ENCODE measurements around the gene GAS6. TPM values are rescaled to one million over a fixed set of nuclear protein-coding genes. Genes with fewer than 3 reads are reported as not detected.
A peak's percentile ranks its signal among the peaks of the same experiment; 100 is the strongest.
"Not testable (repeated sequence)": the region's sequence is repeated elsewhere in the genome, so short reads cannot be mapped to it uniquely, and the experiment has no call there.

GAS6 gene
- total RNA-seq, 2 donors from 2014 or later: 2.2 to 3.8 TPM

DNA sequence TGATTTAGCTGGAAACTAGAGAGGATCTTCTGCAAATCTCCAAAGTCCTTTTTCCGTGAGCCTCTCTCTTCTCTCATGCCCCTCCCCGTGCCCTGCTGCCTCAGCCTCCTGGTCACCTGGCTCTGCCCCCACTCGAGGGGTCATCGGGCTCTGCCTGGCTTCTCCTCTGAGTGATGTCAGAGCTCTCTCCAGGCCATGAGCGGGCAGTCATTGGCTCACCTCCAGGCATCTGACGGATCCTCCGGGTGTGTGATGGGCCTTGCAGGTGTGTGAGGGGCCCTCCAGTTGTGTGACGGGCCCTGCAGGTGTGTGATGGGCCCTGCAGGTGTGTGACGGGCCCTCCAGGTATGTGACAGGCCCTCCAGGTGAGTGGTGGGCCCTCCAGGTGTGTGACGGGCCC lies 10.3 kb upstream of the GAS6 start:
- no peaks in the 10 kb centered on the region for H3K4me1 Mint-ChIP-seq
- DNase-seq (no peak), ATAC-seq (no peak)
- no peaks in the 10 kb centered on the region for H3K9me3 ChIP-seq (ENCODE audit: control insufficient read depth, low read length, poor library complexity, severe bottlenecking)
- H3K36me3 Mint-ChIP-seq (ENCODE audit: low read depth): peaks cover 3% of the 10 kb centered on the region
- no peak overlapping the region for H3K4me3 Mint-ChIP-seq
- H3K27me3 Mint-ChIP-seq: peaks cover 32% of the 10 kb centered on the region
- no peak overlapping the region for H3K27ac Mint-ChIP-seq

DNA sequence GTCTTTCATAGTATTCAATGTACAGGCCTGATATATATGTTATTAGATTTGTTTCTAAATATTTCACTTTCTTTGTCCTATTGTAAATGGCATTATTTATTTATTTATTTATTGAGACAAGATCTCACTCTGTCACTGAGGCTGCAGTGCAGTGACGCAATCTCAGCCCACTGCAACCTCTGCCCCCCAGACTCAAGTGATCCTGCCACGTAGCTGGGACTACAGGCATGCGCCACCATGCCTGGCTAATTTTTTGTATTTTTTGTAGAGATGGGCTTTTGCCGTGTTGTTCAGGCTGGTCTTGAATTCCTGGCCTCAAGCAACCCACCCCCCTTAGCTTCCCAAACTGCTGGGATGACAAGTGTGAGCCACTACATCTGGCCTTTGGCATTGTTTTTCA lies 5.4 kb upstream of the GAS6 start:
- Mint-ChIP-seq H3K27ac (no peak overlapping the region), H3K36me3 (ENCODE audit: low read depth) (peaks cover 3% of the 10 kb centered on the region), H3K4me3 (no peak overlapping the region), H3K27me3 (peaks cover 67% of the 10 kb centered on the region), H3K4me1 (peaks cover 2% of the 10 kb centered on the region)
- no peak for DNase-seq
- H3K9me3 ChIP-seq (ENCODE audit: control insufficient read depth, low read length, poor library complexity, severe bottlenecking): no peaks in the 10 kb centered on the region
- no peak for ATAC-seq

DNA sequence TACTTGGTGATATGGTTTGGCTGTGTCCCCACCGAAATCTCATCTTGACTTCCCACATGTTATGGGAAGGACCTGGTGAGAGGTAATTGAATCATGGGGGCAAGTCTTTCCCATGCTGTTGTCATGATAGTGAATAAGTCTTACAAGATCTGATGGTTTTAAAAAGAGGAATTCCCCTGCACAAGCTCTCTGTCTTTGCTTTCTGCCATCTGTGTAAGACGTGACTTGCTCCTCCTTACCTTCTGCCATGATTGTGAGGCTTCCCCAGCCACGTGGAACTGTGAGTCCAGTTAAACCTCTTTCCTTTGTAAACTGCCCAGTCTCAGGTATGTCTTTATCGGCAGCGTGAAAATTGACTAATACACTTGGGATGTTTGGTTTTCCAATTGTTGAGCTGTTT lies 4.0 kb upstream of the GAS6 start:
- not testable (repeated sequence) for H3K36me3 Mint-ChIP-seq (ENCODE audit: low read depth); DNase-seq; ATAC-seq; H3K4me3 Mint-ChIP-seq; H3K9me3 ChIP-seq (ENCODE audit: control insufficient read depth, low read length, poor library complexity, severe bottlenecking); H3K27ac Mint-ChIP-seq; H3K4me1 Mint-ChIP-seq
- peaks cover 61% of the 10 kb centered on the region for H3K27me3 Mint-ChIP-seq

DNA sequence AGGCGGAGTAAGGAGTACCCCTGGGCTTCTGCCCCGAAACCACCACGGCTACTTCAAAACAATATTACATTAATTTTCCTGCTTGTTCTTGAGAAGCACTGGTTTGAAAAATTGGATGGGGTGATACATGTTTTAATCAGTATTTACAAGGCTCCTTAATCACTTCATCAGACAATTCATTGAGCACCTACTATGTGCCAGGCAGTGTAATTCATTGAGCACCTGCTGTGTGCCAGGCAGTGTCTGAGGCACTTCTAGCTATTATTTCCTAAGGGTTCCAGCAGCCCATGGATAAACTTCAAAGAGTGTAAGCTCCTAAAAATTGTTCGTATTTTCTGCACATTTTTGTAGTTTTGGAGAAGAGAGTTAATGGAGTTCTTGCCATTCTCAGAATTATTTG lies 1.6 kb upstream of the GAS6 start:
- no peaks in the 10 kb centered on the region for H3K9me3 ChIP-seq (ENCODE audit: control insufficient read depth, low read length, poor library complexity, severe bottlenecking)
- Mint-ChIP-seq H3K4me3 (peak overlapping the region; percentile 47), H3K27ac (no peak overlapping the region), H3K27me3 (peaks cover 56% of the 10 kb centered on the region), H3K36me3 (ENCODE audit: low read depth) (peaks cover 2% of the 10 kb centered on the region), H3K4me1 (peaks cover 8% of the 10 kb centered on the region)
- ATAC-seq: no peak
- no peak for DNase-seq

DNA sequence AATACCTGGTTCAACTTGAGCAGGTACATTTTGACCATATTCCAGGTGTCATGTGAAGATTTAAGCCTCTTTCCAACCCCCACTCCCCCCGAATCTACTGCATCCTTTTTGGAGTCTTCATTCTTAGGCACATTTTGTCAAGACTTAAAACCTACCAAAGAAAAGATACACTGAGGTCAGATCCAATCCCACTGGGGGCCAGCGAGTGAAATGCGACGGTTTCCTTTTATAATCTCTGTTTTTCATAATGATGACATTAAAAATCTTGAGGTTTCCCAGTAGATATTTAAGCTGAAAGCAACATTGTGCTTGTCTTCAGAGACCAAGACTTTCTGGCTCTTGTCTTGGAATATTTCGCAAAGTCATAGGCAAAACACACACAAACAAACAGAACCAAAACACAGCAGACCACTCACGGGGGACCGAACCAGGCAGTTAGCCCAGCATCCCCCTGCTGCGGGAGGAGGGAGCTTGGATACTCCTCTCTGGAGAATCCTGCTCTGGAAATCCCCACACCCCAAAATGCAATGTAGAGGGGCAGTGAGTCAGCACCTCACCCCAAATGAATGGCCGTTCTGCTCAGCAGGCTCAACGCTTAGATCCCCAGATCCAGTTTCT lies 506 bp upstream of the GAS6 start:
- no peak for DNase-seq
- H3K36me3 Mint-ChIP-seq (ENCODE audit: low read depth): no peaks in the 10 kb centered on the region
- H3K9me3 ChIP-seq (ENCODE audit: control insufficient read depth, low read length, poor library complexity, severe bottlenecking): no peaks in the 10 kb centered on the region
- H3K27me3 Mint-ChIP-seq: peaks cover 50% of the 10 kb centered on the region
- no peak for ATAC-seq
- H3K4me1 Mint-ChIP-seq: peaks cover 9% of the 10 kb centered on the region
- no peak overlapping the region for H3K27ac Mint-ChIP-seq
- H3K4me3 Mint-ChIP-seq: peak overlapping the region; percentile 81

DNA sequence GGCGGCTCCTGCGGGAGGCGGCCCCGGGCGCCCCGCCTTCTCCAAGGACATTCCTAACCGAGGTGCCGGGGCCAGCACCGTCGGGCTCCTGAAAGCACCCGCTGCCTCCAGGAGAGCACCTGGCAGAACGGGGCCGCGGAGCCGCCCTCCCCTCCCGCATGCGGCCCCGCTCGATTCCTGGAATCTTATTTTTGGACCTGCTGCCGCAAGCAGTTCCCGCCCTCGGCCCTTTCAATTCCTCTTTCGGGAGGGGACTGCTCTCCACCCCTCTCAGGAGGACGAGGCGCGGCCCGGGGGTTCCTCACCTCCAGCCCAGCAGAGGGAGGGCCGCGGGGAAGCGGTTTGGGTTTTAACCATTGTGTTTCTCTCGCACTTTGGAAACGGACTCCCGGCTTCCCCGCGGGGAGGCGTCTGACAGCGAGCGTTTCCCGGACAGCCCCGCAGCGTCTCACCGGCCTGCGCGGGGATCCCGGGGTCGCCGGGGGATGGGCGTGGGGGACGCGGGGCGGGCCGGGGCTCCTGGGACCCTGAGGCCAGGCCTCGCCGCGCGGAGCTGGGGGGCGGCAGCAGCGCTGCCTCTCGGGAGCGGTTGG lies 849 bp downstream of the GAS6 start:
- H3K9me3 ChIP-seq (ENCODE audit: control insufficient read depth, low read length, poor library complexity, severe bottlenecking): no peaks in the 10 kb centered on the region
- Mint-ChIP-seq H3K27ac (no peak overlapping the region), H3K4me1 (peaks cover 14% of the 10 kb centered on the region), H3K36me3 (ENCODE audit: low read depth) (no peaks in the 10 kb centered on the region), H3K4me3 (peak overlapping the region; percentile 83), H3K27me3 (peaks cover 40% of the 10 kb centered on the region)
- no peak for DNase-seq
- ATAC-seq: no peak

DNA sequence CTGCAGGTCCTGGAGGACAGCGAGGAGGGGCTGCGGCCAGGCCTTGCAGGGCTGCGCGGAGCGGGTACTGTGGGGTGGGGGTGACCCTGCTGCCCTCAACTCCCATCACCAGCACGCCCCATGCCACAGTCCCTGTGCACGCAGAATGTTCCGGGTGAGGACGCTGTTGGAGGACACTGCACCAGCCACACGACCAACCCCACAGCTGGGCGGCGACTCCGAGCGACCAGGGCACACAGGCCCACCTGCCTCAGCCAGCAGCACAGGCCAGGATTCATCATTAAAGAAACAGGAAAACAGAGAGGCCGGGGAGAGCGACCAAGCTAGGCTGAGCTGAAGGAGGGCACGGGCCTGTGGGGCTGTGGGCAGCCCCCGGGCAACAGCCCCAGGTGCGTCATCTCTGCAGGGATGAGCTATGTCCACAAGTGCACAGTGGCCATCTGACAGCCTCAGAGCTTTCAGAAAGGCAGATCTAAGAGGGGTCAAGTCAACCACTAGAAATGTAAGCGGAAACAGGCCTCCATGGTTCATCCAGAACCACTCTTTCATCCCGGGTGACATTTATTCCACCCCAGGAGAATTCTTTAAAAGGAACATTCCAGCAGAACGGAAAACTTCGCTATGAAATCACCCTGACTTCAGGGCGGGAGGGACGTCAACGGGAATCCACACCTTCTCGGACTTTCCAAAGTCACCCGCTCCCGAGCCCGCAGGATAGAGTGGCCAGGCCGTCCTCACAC lies 1.5 kb downstream of the GAS6 start:
- Mint-ChIP-seq H3K27ac (no peak overlapping the region), H3K4me3 (peak overlapping the region; percentile 83), H3K36me3 (ENCODE audit: low read depth) (no peaks in the 10 kb centered on the region), H3K27me3 (peaks cover 36% of the 10 kb centered on the region), H3K4me1 (peaks cover 14% of the 10 kb centered on the region)
- no peak for DNase-seq
- no peak for ATAC-seq
- H3K9me3 ChIP-seq (ENCODE audit: control insufficient read depth, low read length, poor library complexity, severe bottlenecking): no peaks in the 10 kb centered on the region

DNA sequence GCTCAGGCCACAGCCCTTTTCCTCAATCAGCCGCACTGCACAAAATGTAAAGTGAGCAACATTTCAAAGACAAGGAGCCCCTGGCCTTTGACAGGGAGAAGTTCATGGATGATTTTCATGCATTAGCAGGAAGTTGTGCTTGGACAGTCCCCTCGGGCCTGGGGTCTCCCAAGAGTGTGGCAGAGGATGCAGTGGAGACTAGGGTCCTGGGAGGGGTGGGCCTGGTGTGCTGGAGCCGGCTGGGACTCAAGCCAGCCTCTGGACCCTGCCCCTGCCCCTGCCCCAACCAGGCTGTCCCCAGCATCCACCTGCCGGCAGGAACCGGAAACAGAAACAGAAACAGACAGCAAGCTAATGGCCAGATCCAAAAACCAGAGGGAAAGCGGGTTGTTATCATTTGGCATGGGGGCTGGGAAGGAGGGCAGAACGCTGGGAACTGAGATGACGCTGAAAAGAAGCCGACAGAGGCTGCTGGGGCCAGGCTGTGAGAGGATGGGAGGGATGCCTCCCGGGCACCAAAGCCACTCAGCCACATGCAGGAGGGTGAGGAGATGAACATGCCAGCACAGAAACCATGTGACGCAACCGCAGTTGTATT lies 2.3 kb downstream of the GAS6 start:
- no peak for ATAC-seq
- DNase-seq: no peak
- Mint-ChIP-seq H3K27me3 (peaks cover 39% of the 10 kb centered on the region), H3K4me1 (peaks cover 14% of the 10 kb centered on the region), H3K4me3 (no peak overlapping the region), H3K36me3 (ENCODE audit: low read depth) (no peaks in the 10 kb centered on the region), H3K27ac (no peak overlapping the region)
- no peaks in the 10 kb centered on the region for H3K9me3 ChIP-seq (ENCODE audit: control insufficient read depth, low read length, poor library complexity, severe bottlenecking)

DNA sequence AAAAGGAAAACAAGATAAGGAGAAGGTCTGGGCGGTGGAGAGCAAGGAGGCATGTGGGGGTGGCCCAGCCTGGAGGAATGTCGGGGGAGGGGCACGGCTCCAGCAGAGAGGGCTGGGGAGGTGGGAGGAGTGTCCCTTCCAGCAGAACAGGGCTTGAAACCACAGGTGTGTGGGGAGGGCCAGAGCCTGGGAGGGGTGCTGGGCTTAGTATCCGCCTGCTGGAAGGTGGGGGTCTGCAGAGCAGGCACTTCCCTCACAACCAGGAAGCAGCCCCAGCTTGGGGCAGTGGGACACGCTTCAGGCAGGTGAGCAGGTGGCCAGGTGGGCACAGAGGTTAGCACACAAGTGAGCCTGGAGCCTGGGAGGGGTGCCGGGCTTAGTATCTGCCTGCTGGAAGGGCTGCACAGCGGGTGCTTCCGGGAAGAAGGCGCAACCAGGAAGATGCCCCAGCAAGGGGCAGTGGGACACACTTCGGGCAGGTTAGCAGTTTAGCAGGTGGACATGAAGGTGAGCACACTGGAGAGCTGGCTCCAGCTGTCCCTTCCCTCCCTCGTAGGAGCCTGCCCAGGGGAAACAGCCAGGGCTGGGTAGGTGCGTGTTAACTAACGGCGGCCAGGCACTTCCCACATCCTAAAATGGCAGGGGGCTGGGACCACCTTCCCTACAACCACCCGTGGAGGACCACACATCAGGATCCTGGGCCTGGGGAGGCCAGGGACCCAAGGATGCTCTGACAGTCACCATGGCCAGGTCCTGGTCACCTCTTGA lies 3.0 kb downstream of the GAS6 start:
- no peaks in the 10 kb centered on the region for H3K9me3 ChIP-seq (ENCODE audit: control insufficient read depth, low read length, poor library complexity, severe bottlenecking)
- H3K27me3 Mint-ChIP-seq: peaks cover 40% of the 10 kb centered on the region
- no peak for DNase-seq
- H3K4me1 Mint-ChIP-seq: peaks cover 14% of the 10 kb centered on the region
- H3K4me3 Mint-ChIP-seq: peak overlapping the region; percentile 61
- no peak overlapping the region for H3K27ac Mint-ChIP-seq
- ATAC-seq: no peak
- no peaks in the 10 kb centered on the region for H3K36me3 Mint-ChIP-seq (ENCODE audit: low read depth)

DNA sequence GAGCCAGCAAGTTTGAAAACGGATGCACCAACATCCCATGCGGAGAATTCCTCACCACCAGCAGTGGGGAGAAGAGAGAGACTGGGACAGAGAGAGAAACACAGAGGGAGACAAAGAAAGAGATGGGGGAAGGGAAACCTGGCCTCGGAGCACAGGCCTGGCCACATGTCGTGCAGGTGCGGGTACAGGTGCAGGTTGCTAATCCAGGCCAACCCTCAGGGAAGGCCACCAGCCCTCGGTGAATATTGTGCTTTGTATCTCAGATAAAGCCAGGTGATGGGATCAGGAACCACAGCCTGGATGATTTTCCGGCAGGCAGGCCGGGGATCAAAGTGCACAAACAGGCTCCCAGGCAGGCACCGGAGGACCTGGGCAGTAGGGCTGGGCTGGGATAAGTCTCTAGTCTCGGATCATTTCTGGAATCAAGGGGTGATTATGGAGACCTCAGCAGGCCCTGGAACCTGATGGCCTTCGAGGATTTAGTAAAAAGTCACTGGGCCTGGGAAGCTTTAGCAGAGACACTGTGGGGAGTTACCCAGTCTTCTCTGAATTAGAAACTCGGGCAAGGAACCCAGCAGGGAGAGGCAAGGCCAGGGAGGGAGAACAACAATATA lies 3.7 kb downstream of the GAS6 start:
- ATAC-seq (no peak), DNase-seq (no peak)
- Mint-ChIP-seq H3K27me3 (peaks cover 33% of the 10 kb centered on the region), H3K4me3 (no peak overlapping the region), H3K4me1 (peaks cover 14% of the 10 kb centered on the region), H3K27ac (no peak overlapping the region), H3K36me3 (ENCODE audit: low read depth) (no peaks in the 10 kb centered on the region)
- no peaks in the 10 kb centered on the region for H3K9me3 ChIP-seq (ENCODE audit: control insufficient read depth, low read length, poor library complexity, severe bottlenecking)

DNA sequence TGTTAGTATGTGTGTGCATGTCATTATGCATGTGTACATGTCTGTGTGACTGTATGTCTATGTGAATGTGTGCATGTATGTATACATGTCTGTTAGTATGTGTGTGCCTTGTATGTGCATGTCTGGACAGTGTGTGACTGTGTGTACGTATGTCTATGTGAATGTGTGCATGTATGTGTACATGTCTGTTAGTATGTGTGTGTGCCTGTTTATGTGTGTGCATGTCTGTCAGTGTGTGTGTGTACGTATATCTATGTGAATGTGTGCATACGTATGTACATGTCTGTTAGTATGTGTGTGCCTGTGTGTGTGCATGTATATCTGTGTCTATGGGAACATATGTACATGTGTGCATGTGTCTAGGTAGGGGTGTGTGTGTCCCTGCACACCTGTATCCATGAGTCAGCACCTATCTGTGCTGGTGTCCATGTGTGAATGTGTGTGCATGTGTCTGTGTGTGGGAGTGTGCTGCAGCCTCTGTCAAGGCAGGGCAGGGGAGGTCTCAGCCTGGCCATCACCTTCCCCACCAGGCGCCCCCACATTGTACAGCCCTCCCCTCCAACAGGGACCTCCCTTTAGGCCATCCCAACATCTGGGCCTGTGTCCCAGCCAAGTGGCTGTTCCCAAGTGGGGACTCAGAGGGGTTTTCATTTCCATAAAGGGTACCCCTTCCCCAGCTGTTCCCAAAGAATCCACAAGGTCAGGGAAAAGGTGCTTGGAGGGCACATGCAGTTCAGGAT lies 4.4 kb downstream of the GAS6 start:
- no peak for ATAC-seq
- no peak overlapping the region for H3K4me3 Mint-ChIP-seq
- H3K27me3 Mint-ChIP-seq: peaks cover 26% of the 10 kb centered on the region
- H3K27ac Mint-ChIP-seq: no peak overlapping the region
- no peaks in the 10 kb centered on the region for H3K36me3 Mint-ChIP-seq (ENCODE audit: low read depth)
- H3K9me3 ChIP-seq (ENCODE audit: control insufficient read depth, low read length, poor library complexity, severe bottlenecking): no peaks in the 10 kb centered on the region
- no peak for DNase-seq
- peaks cover 18% of the 10 kb centered on the region for H3K4me1 Mint-ChIP-seq

DNA sequence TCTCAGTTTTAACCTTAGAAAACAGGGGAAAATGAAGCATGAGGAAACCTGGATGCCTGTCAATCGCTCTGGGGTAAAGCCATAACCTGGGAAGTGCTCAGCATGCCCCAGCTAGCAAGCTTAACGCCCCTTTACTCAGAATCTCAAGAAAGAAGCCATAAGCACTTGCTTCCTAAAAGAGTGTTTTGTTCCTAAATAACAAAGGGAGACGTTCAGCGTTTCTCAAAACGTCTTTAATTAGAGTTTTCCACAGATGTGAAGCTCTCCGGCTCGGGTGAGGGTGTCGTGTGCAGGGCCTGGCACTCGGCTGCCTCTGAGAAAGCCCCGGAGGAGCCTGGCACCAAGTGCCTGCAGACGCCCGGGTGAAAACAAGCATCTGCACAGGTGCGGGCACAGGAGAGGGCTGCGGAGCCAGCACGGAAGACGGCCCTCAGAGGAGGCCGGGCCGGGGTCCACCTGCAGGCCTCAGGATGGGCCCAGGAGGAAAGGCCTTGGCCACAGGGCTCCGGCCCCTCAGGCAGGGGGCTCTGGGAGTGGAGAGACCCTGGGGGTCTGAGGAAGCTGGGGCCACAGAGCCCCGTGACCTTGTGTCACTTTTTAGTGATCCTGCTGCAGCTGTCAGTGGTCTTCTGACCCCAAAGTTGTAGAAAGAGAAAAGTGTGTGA lies 6.2 kb downstream of the GAS6 start:
- H3K4me1 Mint-ChIP-seq: peaks cover 14% of the 10 kb centered on the region
- no peaks in the 10 kb centered on the region for H3K9me3 ChIP-seq (ENCODE audit: control insufficient read depth, low read length, poor library complexity, severe bottlenecking)
- no peaks in the 10 kb centered on the region for H3K36me3 Mint-ChIP-seq (ENCODE audit: low read depth)
- no peak overlapping the region for H3K27ac Mint-ChIP-seq
- DNase-seq (no peak), ATAC-seq (no peak)
- H3K27me3 Mint-ChIP-seq: peaks cover 32% of the 10 kb centered on the region
- H3K4me3 Mint-ChIP-seq: no peak overlapping the region
